Stomach (tissue), 4 donors: ENCODE data around the gene SLC6A5.
"Not testable (repeated sequence)": the region's sequence is repeated elsewhere in the genome, so short reads cannot be mapped to it uniquely, and the experiment has no call there.

ENCODE experiments used
- EP300 ChIP-seq: sonication (generic); formaldehyde crosslinking; IDR thresholded peaks from one replicate; pipeline ENCODE4 v1.6.1; 2017; ENCODE audit warnings: antibody characterized with exemption
- POLR2A ChIP-seq, 4 donors: fragments of 450-650 bp; IDR thresholded peaks; one replicate each; pipeline ENCODE4 v1.6.1; 2016; ENCODE audit warnings: antibody characterized with exemption in 4 of 4, control low read depth in 2 of 4, mild to moderate bottlenecking in 1 of 4, moderate library complexity in 1 of 4

DNA sequence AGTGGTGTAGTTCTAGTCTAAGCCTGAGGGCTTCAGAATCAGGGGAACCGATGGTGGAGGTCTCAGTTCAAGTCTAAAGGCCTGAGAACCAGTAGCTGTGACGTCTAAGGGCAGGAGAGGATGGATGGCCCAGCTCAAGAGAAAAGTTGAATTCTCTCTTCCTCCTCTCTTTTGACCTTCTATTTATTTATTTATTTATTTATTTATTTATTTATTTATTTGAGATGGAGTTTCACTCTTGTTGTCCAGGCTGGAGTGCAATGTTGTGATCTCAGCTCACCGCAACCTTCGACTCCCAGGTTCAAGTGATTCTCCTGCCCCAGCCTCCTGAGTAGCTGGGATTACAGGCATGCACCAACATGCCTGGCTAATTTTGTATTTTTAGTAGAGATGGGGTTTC lies 19.7 kb upstream of the SLC6A5 start:
- TF ChIP-seq POLR2A (IDR thresholded peaks at IDR 0.05); EP300: not testable (repeated sequence)
